Mesenchymal stem cell (in vitro differentiated cells and primary cell): Measurements from ENCODE around the gene BCL6B.

ENCODE experiments used
- DNase-seq: peaks from one replicate; pipeline ENCODE4 v3.0.0-alpha.2; 2013
- H2AFZ ChIP-seq: one replicate; pipeline ENCODE4 v1.6.1; 2013; ENCODE audit warnings: low read depth, mild to moderate bottlenecking, control low read depth, inconsistent platforms, low read length, moderate library complexity
- H2AK5ac ChIP-seq: 2 replicates; pipeline ENCODE4 v1.6.1; 2013; ENCODE audit warnings: low read length, moderate library complexity, mild to moderate bottlenecking, inconsistent platforms; ENCODE audit not compliant: severe bottlenecking
- H2BK120ac ChIP-seq: one replicate; pipeline ENCODE4 v1.6.1; 2013; ENCODE audit warnings: low read depth, mild to moderate bottlenecking, inconsistent platforms, low read length, moderate library complexity
- H2BK12ac ChIP-seq, 2 experiments: one replicate each; pipeline ENCODE4 v1.6.1; 2013; ENCODE audit warnings: inconsistent platforms in 2 of 2, low read length in 2 of 2, mild to moderate bottlenecking in 2 of 2, moderate library complexity in 2 of 2, control low read depth in 1 of 2
- H2BK15ac ChIP-seq: one replicate; pipeline ENCODE4 v1.6.1; 2013; ENCODE audit warnings: mild to moderate bottlenecking, low read depth, inconsistent platforms; ENCODE audit not compliant: poor library complexity, severe bottlenecking
- H2BK5ac ChIP-seq: 2 replicates; pipeline ENCODE4 v1.6.1; 2013; ENCODE audit warnings: low read depth, mild to moderate bottlenecking, low read length, control low read depth, inconsistent platforms; ENCODE audit not compliant: poor library complexity, severe bottlenecking
- H3K14ac ChIP-seq, 2 experiments: one replicate each; pipeline ENCODE4 v1.6.1; 2013; ENCODE audit warnings: inconsistent platforms in 2 of 2, low read length in 2 of 2, control low read depth in 1 of 2, mild to moderate bottlenecking in 1 of 2, moderate library complexity in 1 of 2
- H3K18ac ChIP-seq, 2 experiments: one replicate each; pipeline ENCODE4 v1.6.1; 2013; ENCODE audit warnings: inconsistent platforms in 2 of 2, low read length in 2 of 2, control low read depth in 1 of 2, low read depth in 1 of 2, mild to moderate bottlenecking in 1 of 2
- H3K23ac ChIP-seq, 2 experiments: one replicate each; pipeline ENCODE4 v1.6.1; 2013; ENCODE audit warnings: inconsistent platforms in 2 of 2, low read length in 2 of 2, mild to moderate bottlenecking in 2 of 2, moderate library complexity in 2 of 2, control low read depth in 1 of 2
- H3K27ac ChIP-seq: 2 replicates; pipeline ENCODE4 v1.5.1; 2013; ENCODE audit warnings: mild to moderate bottlenecking, moderate library complexity, low read length, control low read depth, inconsistent platforms; ENCODE audit not compliant: poor library complexity, severe bottlenecking
- H3K27me3 ChIP-seq, 2 experiments: 2 replicates each; pipeline versions ENCODE4 v1.6.1 to v1.7.0; 2013; ENCODE audit warnings: low read length in 2 of 2, mild to moderate bottlenecking in 2 of 2, moderate library complexity in 2 of 2, control low read depth in 1 of 2, inconsistent platforms in 1 of 2; ENCODE audit not compliant: control insufficient read depth in 1 of 2, insufficient read depth in 1 of 2
- H3K36me3 ChIP-seq, 2 experiments: 2 replicates each; pipeline versions ENCODE4 v1.6.1 to v1.7.0; 2013; ENCODE audit warnings: low read length in 2 of 2, control low read depth in 1 of 2, inconsistent platforms in 1 of 2, low read depth in 1 of 2, mild to moderate bottlenecking in 1 of 2; ENCODE audit not compliant: insufficient read depth in 2 of 2, control insufficient read depth in 1 of 2
- H3K4ac ChIP-seq, 2 experiments: one replicate each; pipeline ENCODE4 v1.6.1; 2013; ENCODE audit warnings: inconsistent platforms in 2 of 2, low read length in 2 of 2, mild to moderate bottlenecking in 2 of 2, moderate library complexity in 2 of 2, control low read depth in 1 of 2, low read depth in 1 of 2
- H3K4me1 ChIP-seq: 2 replicates; pipeline ENCODE4 v1.6.1; 2013; ENCODE audit warnings: low read depth, low read length, control low read depth; ENCODE audit not compliant: control insufficient read depth, insufficient read depth
- H3K4me2 ChIP-seq: 2 replicates; pipeline ENCODE4 v1.6.1; 2013; ENCODE audit warnings: low read length, mild to moderate bottlenecking, inconsistent platforms; ENCODE audit not compliant: poor library complexity, severe bottlenecking
- H3K4me3 ChIP-seq, 2 experiments: 2 replicates each; pipeline versions ENCODE4 v1.5.1 to v1.7.0; 2013; ENCODE audit warnings: low read length in 2 of 2, mild to moderate bottlenecking in 2 of 2, control low read depth in 1 of 2, low read depth in 1 of 2; ENCODE audit not compliant: insufficient read depth in 1 of 2
- H3K79me1 ChIP-seq: replicated peaks from 2 replicates; pipeline ENCODE4 v1.6.1; 2013; ENCODE audit warnings: mild to moderate bottlenecking, control low read depth, low read length, inconsistent platforms; ENCODE audit not compliant: poor library complexity, severe bottlenecking
- H3K9ac ChIP-seq: 2 replicates; pipeline ENCODE4 v1.7.0; 2013; ENCODE audit warnings: mild to moderate bottlenecking, low read length, moderate library complexity
- H3K9me3 ChIP-seq: 2 replicates; pipeline ENCODE4 v1.7.0; 2013; ENCODE audit warnings: mild to moderate bottlenecking, low read length; ENCODE audit not compliant: control insufficient read depth
- H4K8ac ChIP-seq: one replicate; pipeline ENCODE4 v1.6.1; 2013; ENCODE audit warnings: inconsistent platforms, mild to moderate bottlenecking, low read length, moderate library complexity
- H4K91ac ChIP-seq: one replicate; pipeline ENCODE4 v1.6.1; 2013; ENCODE audit warnings: mild to moderate bottlenecking, low read length, inconsistent platforms
- WGBS: methylation state at CpG from one replicate; pipeline ENCODE4 v1.1.7; 2013; ENCODE audit warnings: mixed read lengths; 5-methylcytosine and 5-hydroxymethylcytosine counted together

The BCL6B gene

GRCh38 chr17:7039832-7040231 lies 17.0 kb downstream of the BCL6B start:
- Histone ChIP-seq H3K9me3 (no peaks in the 10 kb centered on the region), H2BK120ac (no peak overlapping the region), H3K18ac (no peak overlapping the region), H2AK5ac (no peak overlapping the region), H4K91ac (no peak overlapping the region), H3K4me1 (peaks cover 42% of the 10 kb centered on the region), H3K14ac (no peak overlapping the region), H3K27me3 (peaks cover 31 to 33% of the 10 kb centered on the region in 2 experiments), H2BK5ac (no peak overlapping the region), H4K8ac (no peak overlapping the region), H2AFZ (no peak overlapping the region), H3K27ac (no peak overlapping the region), H2BK15ac (no peak overlapping the region), H3K4me3 (no peak overlapping the region), H3K4me2 (no peak overlapping the region), H2BK12ac (no peak overlapping the region), H3K9ac (no peak overlapping the region), H3K23ac (no peak overlapping the region), H3K36me3 (peaks cover 0 to 3% of the 10 kb centered on the region in 2 experiments), H3K79me1 (peaks cover 12% of the 10 kb centered on the region), H3K4ac (no peak overlapping the region)
- DNase-seq: no peak
- 97% methylated on average over 5 of the region's 5 CpGs for WGBS

GRCh38 chr17:7041607-7042500 lies 19.0 kb downstream of the BCL6B start:
- no peak overlapping the region for H3K9ac ChIP-seq
- no peak overlapping the region for H3K4me3 ChIP-seq
- H3K18ac ChIP-seq: peak overlapping the region in 1 of 2 experiments; percentile 46
- H3K36me3 ChIP-seq: peaks cover 0 to 3% of the 10 kb centered on the region in 2 experiments
- peaks cover 4% of the 10 kb centered on the region for H3K79me1 ChIP-seq
- peak overlapping the region; percentile 19 for H2BK120ac ChIP-seq
- peak overlapping the region; percentile 36 for H2BK15ac ChIP-seq
- peaks cover 41% of the 10 kb centered on the region for H3K4me1 ChIP-seq
- H3K9me3 ChIP-seq: no peaks in the 10 kb centered on the region
- peaks cover 45 to 46% of the 10 kb centered on the region in 2 experiments for H3K27me3 ChIP-seq
- no peak overlapping the region for H3K14ac ChIP-seq
- no peak overlapping the region for H2BK5ac ChIP-seq
- no peak overlapping the region for H3K27ac ChIP-seq
- peak overlapping the region; percentile 57 for H4K8ac ChIP-seq
- peak overlapping the region; percentile 18 for H3K4me2 ChIP-seq
- H3K23ac ChIP-seq: no peak overlapping the region
- peak overlapping the region in 1 of 2 experiments; percentile 6 for H3K4ac ChIP-seq
- WGBS: 27% methylated on average over 39 of the region's 43 CpGs
- DNase-seq: no peak
- H2AK5ac ChIP-seq: no peak overlapping the region
- peak overlapping the region; percentile 78 for H4K91ac ChIP-seq
- no peak overlapping the region for H2AFZ ChIP-seq
- peak overlapping the region in 1 of 2 experiments; percentile 66 for H2BK12ac ChIP-seq

- peaks cover 0 to 3% of the 10 kb centered on the region in 2 experiments for H3K36me3 ChIP-seq
- no peak overlapping the region for H2BK5ac ChIP-seq
- peak overlapping the region in 1 of 2 experiments; percentile 6 for H3K4ac ChIP-seq
- no peak overlapping the region for H3K23ac ChIP-seq
- H2AK5ac ChIP-seq: no peak overlapping the region
- H4K8ac ChIP-seq: peak overlapping the region; percentile 92
- peak overlapping the region; percentile 36 for H2BK15ac ChIP-seq
- peak overlapping the region; percentile 78 for H4K91ac ChIP-seq
- H2BK12ac ChIP-seq: no peak overlapping the region
- WGBS: 13% methylated on average over 52 of the region's 53 CpGs
- H3K18ac ChIP-seq: peak overlapping the region; percentile 46 to 88
- H3K9ac ChIP-seq: peak overlapping the region; percentile 68
- peaks cover 41% of the 10 kb centered on the region for H3K4me1 ChIP-seq
- no peak overlapping the region for H2BK120ac ChIP-seq
- no peak overlapping the region for H3K14ac ChIP-seq
- H3K4me3 ChIP-seq: peak overlapping the region in 1 of 2 experiments; percentile 68
- DNase-seq: no peak
- no peak overlapping the region for H2AFZ ChIP-seq
- H3K79me1 ChIP-seq: peaks cover 4% of the 10 kb centered on the region
- H3K27ac ChIP-seq: no peak overlapping the region
- H3K9me3 ChIP-seq: no peaks in the 10 kb centered on the region
- peaks cover 46 to 50% of the 10 kb centered on the region in 2 experiments for H3K27me3 ChIP-seq
- no peak overlapping the region for H3K4me2 ChIP-seq
These were observed 19.8 kb downstream of the BCL6B start for GRCh38 chr17:7042501-7043181.

- H3K18ac ChIP-seq: peak overlapping the region; percentile 75 to 88
- no peak overlapping the region for H2AK5ac ChIP-seq
- 6% methylated on average over 21 of the region's 21 CpGs for WGBS
These were observed 20.3 kb downstream of the BCL6B start for GRCh38 chr17:7043182-7043496.

More at GRCh38 chr17:7043182-7043496, 20.3 kb downstream of the BCL6B start:
- H2BK120ac ChIP-seq: no peak overlapping the region
- H3K9me3 ChIP-seq: no peaks in the 10 kb centered on the region
- H2BK5ac ChIP-seq: no peak overlapping the region
- peak overlapping the region; percentile 87 for H2AFZ ChIP-seq
- H3K4me3 ChIP-seq: peak overlapping the region; percentile 37 to 68
- peak overlapping the region; percentile 68 for H3K9ac ChIP-seq
- no peak for DNase-seq
- peak overlapping the region; percentile 92 for H4K8ac ChIP-seq
- H3K14ac ChIP-seq: peak overlapping the region in 1 of 2 experiments; percentile 85
- peak overlapping the region; percentile 92 for H3K4me2 ChIP-seq
- no peak overlapping the region for H3K27ac ChIP-seq
- H3K36me3 ChIP-seq: peaks cover 0 to 1% of the 10 kb centered on the region in 2 experiments
- peak overlapping the region in 1 of 2 experiments; percentile 16 for H3K23ac ChIP-seq
- H4K91ac ChIP-seq: peak overlapping the region; percentile 92
- H3K79me1 ChIP-seq: peaks cover 2% of the 10 kb centered on the region
- peak overlapping the region; percentile 84 for H2BK15ac ChIP-seq
- peaks cover 46 to 53% of the 10 kb centered on the region in 2 experiments for H3K27me3 ChIP-seq
- peak overlapping the region; percentile 1 to 60 for H3K4ac ChIP-seq
- peaks cover 41% of the 10 kb centered on the region for H3K4me1 ChIP-seq
- peak overlapping the region in 1 of 2 experiments; percentile 90 for H2BK12ac ChIP-seq
